Fibroblast of skin of back (primary cell): Measurements from ENCODE around the gene SAMM50.
A peak's percentile ranks its signal among the peaks of the same experiment; 100 is the strongest.

Source experiments
- DNase-seq: peaks from one replicate; pipeline ENCODE4 v3.0.0-alpha.2; 2013

Gene SAMM50

DNA sequence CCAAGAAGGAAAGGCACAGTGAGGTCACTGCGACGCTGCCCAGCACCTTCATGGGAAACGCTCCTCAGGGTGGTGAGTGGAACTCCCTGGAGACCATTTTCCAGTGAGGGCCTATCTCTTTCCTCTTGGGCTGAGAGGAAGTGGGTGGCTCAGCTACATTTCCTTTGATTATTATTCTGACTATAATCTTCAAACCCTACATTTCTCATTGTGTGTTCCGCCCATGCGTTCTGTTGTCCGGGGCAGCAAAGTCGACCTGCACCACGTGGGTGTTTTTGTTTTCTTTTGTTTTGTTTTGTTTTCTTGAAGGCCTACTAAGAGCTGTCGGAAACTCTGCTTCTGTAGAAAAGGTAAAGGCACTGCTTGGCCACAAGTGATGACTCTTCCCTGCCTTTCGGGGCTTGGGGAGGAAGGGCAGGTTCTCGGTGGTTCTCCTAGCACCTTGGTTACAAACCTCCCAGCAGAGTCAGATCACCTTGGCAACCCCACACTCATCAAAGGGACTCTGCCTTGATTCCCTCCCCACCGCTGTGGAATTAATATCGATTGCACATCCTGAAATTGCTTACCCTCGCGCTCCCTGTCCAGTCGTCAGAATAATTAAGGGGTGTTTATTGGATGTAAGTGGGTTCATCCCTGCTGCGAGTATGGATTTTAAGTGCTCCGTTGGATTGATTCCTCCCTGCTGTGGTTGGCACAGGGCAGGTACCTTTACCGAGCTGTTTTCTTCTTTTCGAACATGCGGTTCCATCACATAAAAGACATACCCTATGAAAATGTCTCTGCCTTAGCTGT is 76.1 kb downstream of the SAMM50 start:
- no peak for DNase-seq

DNA sequence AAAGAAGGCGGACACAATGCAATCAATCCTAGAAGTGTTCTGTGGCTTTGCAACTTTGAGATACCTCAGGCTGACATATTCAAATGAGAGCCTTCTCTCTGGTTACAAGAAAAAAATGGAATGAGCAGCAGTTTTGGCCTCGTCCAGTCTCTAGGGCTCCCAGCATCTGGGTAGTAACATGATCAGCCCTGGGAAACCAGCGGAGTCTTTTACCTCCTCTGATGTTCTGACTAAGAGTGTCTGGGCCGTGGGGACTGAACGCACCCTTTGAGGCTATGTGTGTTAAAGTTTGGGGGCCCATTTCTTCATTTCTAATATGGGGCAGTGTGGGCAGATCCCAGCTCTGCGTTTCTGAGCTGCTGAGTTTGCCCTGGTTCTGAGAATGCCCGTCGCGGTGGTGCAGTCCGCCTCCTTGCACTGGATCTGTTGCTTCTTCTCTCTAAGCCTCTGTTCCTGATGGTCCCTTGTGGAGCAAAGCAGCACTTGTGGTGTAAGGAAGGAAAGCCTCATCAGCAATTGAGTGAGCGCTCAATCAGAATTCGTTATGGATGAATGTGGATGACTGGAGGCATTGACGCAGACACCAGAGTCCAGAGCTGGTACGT is 77.0 kb downstream of the SAMM50 start:
- DNase-seq, result no peak

DNA sequence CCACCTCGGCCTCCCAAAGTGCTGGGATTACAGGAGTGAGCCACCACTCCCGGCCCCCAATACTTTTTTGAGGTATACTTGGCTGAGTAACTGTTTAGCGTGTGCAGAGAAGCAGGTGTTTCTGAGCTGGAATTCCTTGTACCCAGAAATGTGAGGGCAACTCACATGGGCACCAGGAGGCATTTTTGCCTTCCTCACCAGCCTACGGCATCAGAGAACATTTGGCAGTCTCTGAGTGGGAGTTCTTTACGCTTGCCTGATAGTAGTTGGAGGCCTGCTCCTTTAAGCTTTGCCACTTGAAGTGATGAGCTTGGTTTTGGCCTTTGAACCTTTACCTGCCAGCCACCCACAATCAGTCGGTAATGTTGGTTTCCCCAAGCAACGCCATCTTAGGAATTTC is 78.0 kb downstream of the SAMM50 start:
- DNase-seq, result no peak

DNA sequence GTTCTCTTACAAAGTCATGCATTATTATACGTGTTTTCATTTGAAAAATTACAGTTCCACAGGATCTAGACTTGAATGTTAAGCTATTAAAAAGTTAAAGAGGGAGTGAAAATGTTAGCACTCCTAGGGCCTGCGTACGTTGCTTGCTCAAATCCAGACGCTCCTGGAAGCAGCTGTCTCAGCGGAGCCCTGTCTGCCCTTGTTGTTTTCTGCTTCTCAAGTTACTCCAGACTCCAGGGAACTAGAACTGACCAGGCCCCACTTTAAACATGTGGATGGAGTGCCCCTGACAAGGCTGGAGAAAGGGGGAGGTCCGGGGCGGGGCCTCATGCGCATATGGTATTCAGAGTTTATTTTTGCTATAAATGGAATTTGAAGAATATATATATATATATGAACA is 78.5 kb downstream of the SAMM50 start:
- DNase-seq, result peak; percentile 27

DNA sequence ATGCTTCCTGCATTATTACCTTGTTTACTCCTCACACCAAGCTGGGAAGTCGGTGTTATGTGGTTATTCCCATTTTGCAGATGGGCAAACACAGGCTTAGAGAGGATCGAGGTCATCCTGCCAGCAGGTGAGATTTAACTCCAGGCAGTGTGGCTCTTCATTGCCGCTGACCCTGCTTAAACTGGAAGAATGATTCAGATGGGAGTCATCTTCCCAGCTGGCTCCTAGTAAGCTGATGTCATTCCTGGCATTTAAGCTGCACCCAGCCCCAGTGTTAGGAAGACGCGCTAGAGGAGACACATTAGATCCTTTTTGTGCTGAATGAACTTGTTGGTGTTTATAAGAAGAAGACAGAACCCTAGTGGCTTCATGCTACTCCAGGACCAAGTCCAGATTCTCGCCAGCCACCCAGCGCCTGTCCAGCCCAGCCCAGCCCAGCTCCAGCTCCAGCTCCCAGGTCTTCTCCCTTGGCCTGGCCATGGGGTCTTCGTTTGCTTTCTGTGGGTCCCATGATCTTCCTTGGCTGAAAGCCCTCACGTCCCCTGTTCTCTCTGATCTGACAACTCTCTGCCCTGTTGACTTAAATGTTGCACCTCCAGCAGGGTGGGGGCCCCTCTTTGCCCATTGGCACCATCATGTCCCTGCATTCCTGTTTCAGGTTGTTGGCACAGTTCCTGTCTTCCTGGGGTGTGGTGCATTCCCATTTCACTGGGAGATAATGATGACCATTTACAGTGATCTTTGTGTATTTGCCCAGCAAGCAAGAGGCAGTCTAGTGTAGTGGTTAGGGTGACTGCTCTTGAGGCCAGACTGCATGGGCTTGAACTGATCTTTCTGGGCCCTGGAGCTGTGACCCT is 82.5 kb downstream of the SAMM50 start:
- DNase-seq, result peak; percentile 94

DNA sequence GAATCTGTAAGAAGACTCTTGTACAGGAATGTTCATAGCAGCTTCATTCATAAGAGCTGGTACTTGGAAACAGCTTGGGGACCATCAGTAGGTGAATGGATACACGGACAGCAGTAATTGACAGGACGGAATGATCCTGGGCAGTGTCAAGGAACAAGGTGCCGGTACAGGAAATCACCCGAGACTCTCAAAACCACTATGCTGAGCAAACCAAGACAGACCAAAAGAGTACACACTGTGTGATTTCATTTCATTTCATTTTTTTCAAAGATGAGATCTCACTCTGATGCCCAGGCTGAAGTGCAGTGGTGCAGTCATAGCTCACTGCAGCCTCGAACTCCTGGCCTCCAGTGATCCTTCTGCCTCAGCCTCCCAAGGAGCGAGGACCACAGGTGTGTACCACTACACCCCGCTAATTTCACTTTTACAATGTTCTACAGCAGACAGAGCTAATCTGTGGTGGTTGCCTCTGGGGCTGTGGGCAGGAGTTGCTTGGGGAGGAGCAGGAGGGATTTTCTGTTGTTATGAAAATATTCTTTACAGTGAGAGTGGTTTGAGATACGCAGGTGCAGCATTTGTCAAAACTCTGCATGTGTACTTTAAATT is 84.4 kb downstream of the SAMM50 start:
- no peak for DNase-seq

DNA sequence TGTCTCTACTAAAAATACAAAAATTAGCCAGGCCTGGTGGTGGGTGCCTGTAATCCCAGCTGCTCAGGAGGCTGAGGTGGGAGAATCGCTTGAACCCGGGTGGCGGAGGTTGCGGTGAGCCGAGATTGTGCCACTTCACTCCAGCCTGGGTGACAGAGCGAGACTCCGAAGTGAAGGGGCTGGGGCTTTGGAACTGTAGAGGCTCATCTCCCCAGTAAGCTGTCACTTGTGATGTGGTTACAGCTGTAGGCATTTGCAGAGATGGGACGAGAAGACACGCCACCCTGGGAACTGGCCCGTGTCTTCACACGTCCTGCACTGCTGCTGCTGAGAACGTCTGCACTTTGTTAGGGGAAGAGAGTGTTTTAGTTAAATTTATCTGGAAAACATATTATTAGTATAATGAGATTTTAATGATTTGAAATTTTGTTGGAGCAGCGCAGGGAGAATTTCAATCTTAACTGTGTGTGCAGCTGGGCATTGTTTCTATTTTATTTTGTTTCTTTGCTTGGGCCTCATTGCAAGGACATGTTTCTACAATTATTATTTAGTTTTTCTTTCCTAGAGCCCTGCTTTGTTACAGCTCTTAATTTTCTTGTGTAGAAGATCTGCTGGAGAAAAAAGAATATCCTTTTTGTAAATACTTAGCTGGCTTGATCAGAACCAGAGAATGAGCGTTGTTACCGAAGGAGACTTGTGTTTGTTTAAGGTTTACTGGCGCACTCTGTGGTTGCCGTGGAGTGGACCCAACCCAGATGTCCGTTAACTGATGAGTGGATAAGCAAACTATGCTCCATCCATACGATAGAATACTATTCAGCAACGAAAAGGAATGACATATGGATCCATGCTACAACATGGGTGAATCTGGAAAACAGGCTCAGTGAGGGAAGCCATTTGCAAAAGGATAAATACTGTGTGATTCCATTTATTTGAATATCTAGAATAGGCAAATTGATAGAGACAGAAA is 87.3 kb downstream of the SAMM50 start:
- peak; percentile 28 for DNase-seq

DNA sequence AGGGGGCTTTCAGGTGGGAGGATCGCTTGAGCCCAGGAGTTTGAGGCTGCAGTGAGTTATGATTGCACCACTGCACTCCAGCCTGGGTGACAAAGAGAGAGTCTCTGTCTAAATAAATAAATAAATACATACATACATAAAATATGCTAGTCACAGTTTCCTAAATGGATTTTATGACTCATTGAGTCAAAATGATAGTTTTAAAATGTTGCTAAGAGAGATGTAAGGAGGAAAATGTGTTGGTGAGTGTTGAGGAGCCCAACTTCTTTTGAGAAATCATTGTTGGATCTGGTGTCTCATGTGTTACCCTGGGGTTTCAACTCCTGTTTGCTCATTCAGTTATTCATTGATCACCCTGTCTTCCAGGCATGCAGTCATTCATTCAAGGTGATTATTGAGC is 89.9 kb downstream of the SAMM50 start:
- peak; percentile 81 for DNase-seq
